C4-2B (cell line): ENCODE measurements around the gene PLA2G4C.

Source experiments
- ZFX ChIP-seq: fragments of 450-650 bp; IDR thresholded peaks from 2 replicates; pipeline ENCODE4 v1.6.1; 2017
- TF ChIP-seq, protein P1 (sequence below): fragments of 450-650 bp; conservative IDR thresholded peaks from 2 replicates; pipeline ENCODE4 v1.5.1; 2017; ENCODE audit warnings: mild to moderate bottlenecking

- TF ChIP-seq, protein P1, sequence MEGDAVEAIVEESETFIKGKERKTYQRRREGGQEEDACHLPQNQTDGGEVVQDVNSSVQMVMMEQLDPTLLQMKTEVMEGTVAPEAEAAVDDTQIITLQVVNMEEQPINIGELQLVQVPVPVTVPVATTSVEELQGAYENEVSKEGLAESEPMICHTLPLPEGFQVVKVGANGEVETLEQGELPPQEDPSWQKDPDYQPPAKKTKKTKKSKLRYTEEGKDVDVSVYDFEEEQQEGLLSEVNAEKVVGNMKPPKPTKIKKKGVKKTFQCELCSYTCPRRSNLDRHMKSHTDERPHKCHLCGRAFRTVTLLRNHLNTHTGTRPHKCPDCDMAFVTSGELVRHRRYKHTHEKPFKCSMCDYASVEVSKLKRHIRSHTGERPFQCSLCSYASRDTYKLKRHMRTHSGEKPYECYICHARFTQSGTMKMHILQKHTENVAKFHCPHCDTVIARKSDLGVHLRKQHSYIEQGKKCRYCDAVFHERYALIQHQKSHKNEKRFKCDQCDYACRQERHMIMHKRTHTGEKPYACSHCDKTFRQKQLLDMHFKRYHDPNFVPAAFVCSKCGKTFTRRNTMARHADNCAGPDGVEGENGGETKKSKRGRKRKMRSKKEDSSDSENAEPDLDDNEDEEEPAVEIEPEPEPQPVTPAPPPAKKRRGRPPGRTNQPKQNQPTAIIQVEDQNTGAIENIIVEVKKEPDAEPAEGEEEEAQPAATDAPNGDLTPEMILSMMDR, result no peak
- TF ChIP-seq ZFX, result no peak
These were observed 7.0 kb upstream of the PLA2G4C start for GRCh38 chr19:48117515-48118130.
